Ascending aorta (tissue), 2 donors: ENCODE measurements around the gene CDC42BPA. TPM values are rescaled to one million over a fixed set of nuclear protein-coding genes. Genes with fewer than 3 reads are reported as not detected.
"Not testable (repeated sequence)": the region's sequence is repeated elsewhere in the genome, so short reads cannot be mapped to it uniquely, and the experiment has no call there.

ENCODE experiments used
- DNase-seq, 2 donors: peaks; one replicate each; pipeline ENCODE4 v3.0.0-alpha.2; 2019; ENCODE audit warnings: low spot score in 2 of 2
- H3K27ac ChIP-seq, 2 donors: fragments of 200-600 bp; sonication (generic); one replicate each; pipeline ENCODE4 v1.5.1; 2016 to 2017; ENCODE audit warnings: mild to moderate bottlenecking in 1 of 2
- H3K27me3 ChIP-seq: fragments of 200-600 bp; sonication (generic); one replicate; pipeline ENCODE4 v1.5.1; 2017
- H3K36me3 ChIP-seq, 2 donors: fragments of 200-600 bp; sonication (generic); one replicate each; pipeline ENCODE4 v1.5.1; 2016
- H3K4me1 ChIP-seq, 2 donors: fragments of 200-600 bp; sonication (generic); one replicate each; pipeline ENCODE4 v1.5.1; 2016 to 2017; ENCODE audit warnings: mild to moderate bottlenecking in 1 of 2
- H3K4me3 ChIP-seq, 2 donors: fragments of 200-600 bp; sonication (generic); one replicate each; pipeline ENCODE4 v1.5.1; 2016 to 2017; ENCODE audit warnings: mild to moderate bottlenecking in 1 of 2
- H3K9me3 ChIP-seq, 2 donors: fragments of 200-600 bp; sonication (generic); one replicate each; pipeline ENCODE4 v1.5.1; 2016
- intact Hi-C: fragments of 100-400 bp; cut with DNase I; formaldehyde crosslinking; loops from one replicate; pipeline ENCODE4 v1.15.1; 2023
- total RNA-seq: library from RNA; depleted of rRNA; stranded (reverse); fragments of >200 nt; gene quantifications from one replicate; pipeline ENCODE4 v1.1.0, GENCODE V29; 2016
- TF ChIP-seq, protein P1 (sequence below), 3 experiments: fragments of 200-600 bp in 2 of 3; fragments of 450-650 bp in 1 of 3; sonication (generic) in 2 of 3; IDR thresholded peaks; one replicate each; pipeline ENCODE4 v1.5.1; 2016 to 2019; ENCODE audit warnings: antibody characterized with exemption in 3 of 3, mild to moderate bottlenecking in 1 of 3, moderate library complexity in 1 of 3

Gene CDC42BPA
- total RNA-seq, 1 donor from 2014 or later: 56.9 TPM

DNA sequence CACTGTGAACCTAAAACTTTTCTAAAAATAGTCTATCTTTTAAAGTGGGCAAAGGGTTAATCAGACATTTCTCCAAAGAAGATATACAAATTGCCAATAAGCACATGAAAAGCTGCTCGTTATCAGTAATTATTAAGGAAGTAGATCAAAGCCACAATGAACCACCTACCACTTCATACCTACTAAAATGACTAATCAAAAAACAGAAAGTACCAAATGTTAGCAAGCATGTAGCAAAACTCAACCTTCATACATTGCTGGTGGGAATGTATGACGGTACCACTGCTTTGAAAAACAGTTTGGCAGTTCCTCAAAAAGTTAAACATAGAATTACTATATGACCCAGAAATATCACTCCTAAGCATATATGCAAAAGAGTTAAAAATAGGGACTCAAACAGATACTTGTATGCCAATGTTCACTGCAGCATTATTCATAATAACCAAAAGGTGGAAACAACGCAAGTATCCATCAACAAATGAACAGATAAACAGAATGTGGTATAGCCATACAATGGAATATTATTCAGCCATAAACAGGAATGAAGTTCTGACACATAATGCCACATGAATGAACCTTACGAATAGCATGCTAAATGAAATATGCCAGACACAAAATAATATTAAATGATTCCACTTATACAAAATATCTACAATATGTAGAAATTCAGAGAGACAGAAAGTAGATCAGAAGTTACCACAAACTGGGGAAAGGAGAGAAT lies 21.1 kb downstream of the CDC42BPA start:
- TF ChIP-seq, protein P1, sequence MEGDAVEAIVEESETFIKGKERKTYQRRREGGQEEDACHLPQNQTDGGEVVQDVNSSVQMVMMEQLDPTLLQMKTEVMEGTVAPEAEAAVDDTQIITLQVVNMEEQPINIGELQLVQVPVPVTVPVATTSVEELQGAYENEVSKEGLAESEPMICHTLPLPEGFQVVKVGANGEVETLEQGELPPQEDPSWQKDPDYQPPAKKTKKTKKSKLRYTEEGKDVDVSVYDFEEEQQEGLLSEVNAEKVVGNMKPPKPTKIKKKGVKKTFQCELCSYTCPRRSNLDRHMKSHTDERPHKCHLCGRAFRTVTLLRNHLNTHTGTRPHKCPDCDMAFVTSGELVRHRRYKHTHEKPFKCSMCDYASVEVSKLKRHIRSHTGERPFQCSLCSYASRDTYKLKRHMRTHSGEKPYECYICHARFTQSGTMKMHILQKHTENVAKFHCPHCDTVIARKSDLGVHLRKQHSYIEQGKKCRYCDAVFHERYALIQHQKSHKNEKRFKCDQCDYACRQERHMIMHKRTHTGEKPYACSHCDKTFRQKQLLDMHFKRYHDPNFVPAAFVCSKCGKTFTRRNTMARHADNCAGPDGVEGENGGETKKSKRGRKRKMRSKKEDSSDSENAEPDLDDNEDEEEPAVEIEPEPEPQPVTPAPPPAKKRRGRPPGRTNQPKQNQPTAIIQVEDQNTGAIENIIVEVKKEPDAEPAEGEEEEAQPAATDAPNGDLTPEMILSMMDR (IDR thresholded peaks at IDR 0.05): no peak
- intact Hi-C loops: no loop called here
- Histone ChIP-seq H3K27me3 (no peaks in the 10 kb centered on the region), H3K9me3 (no peaks in the 10 kb centered on the region), H3K27ac (no peak overlapping the region), H3K36me3 (no peaks in the 10 kb centered on the region), H3K4me3 (no peak overlapping the region), H3K4me1 (peaks cover 0 to 8% of the 10 kb centered on the region in 2 donors)
- no peak for DNase-seq

DNA sequence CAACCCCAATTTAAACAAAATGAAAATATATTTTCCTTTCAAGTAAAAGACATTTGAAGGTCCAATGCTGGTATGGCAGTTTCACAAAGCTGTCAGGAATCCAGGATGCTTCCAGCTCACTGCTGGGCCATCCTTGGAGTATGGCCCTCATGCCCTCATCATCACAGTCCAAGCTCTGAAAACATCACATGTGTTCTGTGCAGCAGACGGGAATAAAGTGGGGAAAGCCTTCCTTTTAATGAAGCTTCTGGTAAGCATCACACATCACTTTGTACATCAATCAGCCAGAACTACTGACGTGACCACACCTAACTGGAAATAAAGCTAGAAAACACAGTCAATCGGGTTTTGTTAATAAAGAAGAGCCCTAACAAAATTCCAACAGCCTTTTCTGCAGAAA lies 22.7 kb downstream of the CDC42BPA start:
- H3K27me3 ChIP-seq: no peaks in the 10 kb centered on the region
- H3K4me3 ChIP-seq: no peak overlapping the region
- peaks cover 0 to 8% of the 10 kb centered on the region in 2 donors for H3K4me1 ChIP-seq
- no peak overlapping the region for H3K27ac ChIP-seq
- no peaks in the 10 kb centered on the region for H3K9me3 ChIP-seq
- intact Hi-C loops: no loop called here
- no peak for DNase-seq
- TF ChIP-seq, protein P1 (IDR thresholded peaks at IDR 0.05): no peak
- H3K36me3 ChIP-seq: no peaks in the 10 kb centered on the region

DNA sequence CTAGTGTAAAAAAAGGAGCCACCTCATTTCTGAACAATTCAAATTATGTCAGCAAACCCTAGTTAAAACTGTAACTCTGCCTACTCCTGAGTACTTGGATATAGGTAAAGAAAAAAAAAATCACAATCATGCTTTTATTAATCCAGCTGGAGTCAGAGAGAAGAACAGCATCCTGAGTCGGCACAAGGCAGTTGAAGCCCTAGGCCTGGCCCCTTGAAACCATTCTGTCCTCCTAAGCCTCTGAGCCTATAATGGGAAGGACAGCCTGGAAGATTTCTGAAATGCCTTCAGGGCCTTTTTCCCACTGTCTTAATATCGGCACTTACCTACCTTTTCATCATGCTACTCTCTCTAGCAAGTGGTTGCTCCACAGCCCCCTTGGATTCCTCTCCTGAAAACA lies 32.5 kb downstream of the CDC42BPA start:
- Histone ChIP-seq H3K27ac (no peak overlapping the region), H3K9me3 (peaks cover 0 to 9% of the 10 kb centered on the region in 2 donors), H3K27me3 (no peaks in the 10 kb centered on the region), H3K36me3 (no peaks in the 10 kb centered on the region), H3K4me3 (no peak overlapping the region), H3K4me1 (no peaks in the 10 kb centered on the region)
- intact Hi-C loops: no loop called here
- TF ChIP-seq, protein P1 (IDR thresholded peaks at IDR 0.05): no peak
- DNase-seq: no peak

DNA sequence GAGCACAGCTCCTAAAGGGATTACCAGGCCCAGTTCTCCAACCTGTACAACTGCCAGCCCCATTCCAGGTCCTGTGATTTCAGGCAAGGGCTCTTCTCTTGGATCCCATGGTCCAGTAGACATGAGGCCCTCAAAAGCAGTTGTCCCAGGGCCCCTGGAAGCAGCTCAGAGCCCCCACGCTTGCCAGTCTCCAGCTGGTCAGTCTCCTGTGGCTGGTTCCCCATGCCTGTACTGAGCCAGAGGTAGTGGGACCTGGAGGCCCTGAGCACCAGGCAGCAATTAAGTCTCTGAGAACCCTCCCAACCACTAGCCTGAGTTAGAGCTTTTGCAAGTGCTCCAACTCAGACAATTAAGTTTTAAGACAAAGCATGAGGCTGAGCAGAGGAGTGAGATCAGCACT lies 36.9 kb downstream of the CDC42BPA start:
- intact Hi-C loops: no loop called here
- Histone ChIP-seq H3K4me3 (no peak overlapping the region), H3K27me3 (no peaks in the 10 kb centered on the region), H3K4me1 (no peaks in the 10 kb centered on the region), H3K9me3 (peaks cover 0 to 9% of the 10 kb centered on the region in 2 donors), H3K36me3 (no peaks in the 10 kb centered on the region), H3K27ac (no peak overlapping the region)
- TF ChIP-seq, protein P1 (IDR thresholded peaks at IDR 0.05): no peak
- no peak for DNase-seq

DNA sequence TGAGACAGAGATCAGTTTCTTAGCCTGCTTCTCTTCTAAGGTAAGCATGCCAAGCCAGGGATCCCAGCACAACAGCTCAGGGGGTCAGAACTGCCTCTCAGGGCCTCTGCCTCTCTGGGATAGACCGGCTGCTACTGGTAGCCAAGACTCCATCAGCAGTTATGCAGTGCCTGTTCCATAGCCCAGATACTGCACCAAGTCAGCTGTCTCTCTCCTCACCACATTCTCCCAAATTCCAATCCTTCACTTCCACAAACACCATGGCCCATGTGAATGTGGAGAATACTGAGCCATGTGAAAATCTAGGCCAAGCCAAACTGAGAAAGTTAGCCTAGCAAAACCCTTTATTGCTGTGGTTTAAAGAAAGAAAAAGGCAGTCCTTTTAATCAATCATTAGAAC lies 37.5 kb downstream of the CDC42BPA start:
- Histone ChIP-seq H3K27me3 (no peaks in the 10 kb centered on the region), H3K4me3 (no peak overlapping the region), H3K4me1 (no peaks in the 10 kb centered on the region), H3K36me3 (no peaks in the 10 kb centered on the region), H3K9me3 (peaks cover 0 to 5% of the 10 kb centered on the region in 2 donors), H3K27ac (no peak overlapping the region)
- TF ChIP-seq, protein P1 (IDR thresholded peaks at IDR 0.05): no peak
- no peak for DNase-seq
- intact Hi-C loops: no loop called here

DNA sequence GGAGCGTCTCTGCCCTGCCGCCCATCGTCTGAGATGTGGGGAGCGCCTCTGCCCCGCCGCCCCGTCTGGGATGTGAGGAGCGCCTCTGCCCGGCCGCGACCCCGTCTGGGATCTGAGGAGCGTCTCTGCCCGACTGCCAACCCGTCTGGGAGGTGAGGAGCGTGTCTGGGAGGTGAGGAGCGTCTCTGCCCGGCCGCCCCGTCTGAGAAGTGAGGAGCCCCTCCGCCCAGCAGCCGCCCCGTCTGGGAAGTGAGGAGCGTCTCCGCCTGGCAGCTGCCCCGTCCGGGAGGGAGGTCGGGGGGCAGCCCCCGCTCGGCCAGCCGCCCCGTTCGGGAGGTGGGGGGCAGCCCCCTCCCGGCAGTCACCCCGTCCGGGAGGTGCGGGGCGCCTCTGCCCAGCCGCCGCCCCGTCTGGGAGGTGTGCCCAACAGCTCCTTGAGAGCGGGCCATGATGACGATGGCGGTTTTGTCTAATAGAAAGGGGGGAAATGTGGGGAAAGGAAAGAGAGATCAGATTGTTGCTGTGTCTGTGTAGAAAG lies 42.1 kb downstream of the CDC42BPA start:
- intact Hi-C loops, H3K36me3 ChIP-seq, H3K4me1 ChIP-seq, DNase-seq, H3K9me3 ChIP-seq, H3K27ac ChIP-seq, H3K27me3 ChIP-seq, H3K4me3 ChIP-seq: not testable (repeated sequence)
